Fibroblast of lung (primary cell): ENCODE measurements around the gene SCFD2.

Experiments
- CTCF ChIP-seq, 2 donors: IDR thresholded peaks in 1 of 2; conservative IDR thresholded peaks in 1 of 2; 1 replicate in 1 of 2; 2 replicates in 1 of 2; pipeline ENCODE4 v1.5.1; 2011 to 2012; ENCODE audit warnings: low read length in 2 of 2, control low read depth in 1 of 2, inconsistent platforms in 1 of 2, low read depth in 1 of 2, mild to moderate bottlenecking in 1 of 2
- EZH2 ChIP-seq: IDR thresholded peaks from 2 replicates; pipeline ENCODE4 v1.5.1; 2012; ENCODE audit warnings: low read length, control low read depth, mild to moderate bottlenecking; ENCODE audit errors: missing control alignments

GRCh38 chr4:53274609-53275268 lies 91.1 kb downstream of the SCFD2 start:
- TF ChIP-seq CTCF (conservative IDR thresholded peaks at IDR 0.05 in 1 of 2, IDR thresholded peaks at IDR 0.05 in 1 of 2; ENCODE audit: low read depth in 1 of 2, low read length in 2 of 2) (no peak), EZH2 (no peak)
